GM12865 (cell line): ENCODE results near the gene CNGB1.

Experiments used
- DNase-seq: peaks from one replicate; pipeline ENCODE4 v3.0.0; 2010; ENCODE audit warnings: low read depth
- H3K4me3 ChIP-seq: 2 replicates; pipeline ENCODE4 v1.5.1; 2011; ENCODE audit warnings: mild to moderate bottlenecking, low read depth, low read length, control low read depth
- CTCF ChIP-seq: IDR thresholded peaks from 2 replicates; pipeline ENCODE4 v1.5.1; 2011; ENCODE audit warnings: low read length, control low read depth, low read depth, inconsistent platforms; ENCODE audit not compliant: insufficient read depth; ENCODE audit errors: missing control alignments

The CNGB1 gene

GRCh38 chr16:57997176-57997527, 26.2 kb upstream of the CNGB1 start:
- DNase-seq: no peak
- no peak for TF ChIP-seq CTCF
- H3K4me3 ChIP-seq: no peak overlapping the region

GRCh38 chr16:57996406-57997175, 25.7 kb upstream of the CNGB1 start:
- no peak for TF ChIP-seq CTCF
- no peak for DNase-seq
- H3K4me3 ChIP-seq: no peak overlapping the region

- H3K4me3 ChIP-seq: no peak overlapping the region
- no peak for TF ChIP-seq CTCF
- DNase-seq: no peak
Observed at GRCh38 chr16:57995721-57996405, 24.9 kb upstream of the CNGB1 start.

GRCh38 chr16:57994778-57995177, 23.9 kb upstream of the CNGB1 start:
- H3K4me3 ChIP-seq: no peak overlapping the region
- peak; percentile 66 for DNase-seq
- TF ChIP-seq CTCF: peak; percentile 45

- no peak for TF ChIP-seq CTCF
- no peak overlapping the region for H3K4me3 ChIP-seq
Observed at GRCh38 chr16:57994361-57994760, 23.4 kb upstream of the CNGB1 start.

GRCh38 chr16:57993897-57994296, 23.0 kb upstream of the CNGB1 start:
- H3K4me3 ChIP-seq: no peak overlapping the region
- TF ChIP-seq CTCF: no peak
- DNase-seq: no peak

More at GRCh38 chr16:57994361-57994760, 23.4 kb upstream of the CNGB1 start:
- no peak for DNase-seq
